Activated CD4-positive, alpha-beta memory T cell treated with anti-CD3 and anti-CD28 coated beads for 36 hours (primary cell): Measurements from ENCODE around the gene SMG5. TPM values are rescaled to one million over a fixed set of nuclear protein-coding genes. Genes with fewer than 3 reads are reported as not detected.

Experiments
- CTCF ChIA-PET: fragments of 350-600 bp; sonication (Branson Sonifier 250); formaldehyde crosslinking; loops from one replicate; lab custom pipeline; 2021; ENCODE audit warnings: antibody characterized with exemption, inconsistent platforms; lab: Charles Lee
- POLR2A ChIA-PET: fragments of 350-600 bp; sonication (Branson Sonifier 250); formaldehyde crosslinking; loops from one replicate; lab custom pipeline; 2021; ENCODE audit warnings: antibody characterized with exemption; lab: Charles Lee
- DNase-seq: peaks from one replicate; pipeline ENCODE4 v3.0.0-alpha.2; 2020
- H3K27ac Mint-ChIP-seq: one replicate; pipeline ENCODE4 v1.8.0; 2021; ENCODE audit warnings: mixed read lengths
- H3K27me3 Mint-ChIP-seq: one replicate; pipeline ENCODE4 v1.8.0; 2021; ENCODE audit warnings: mixed read lengths
- H3K36me3 Mint-ChIP-seq: one replicate; pipeline ENCODE4 v1.8.0; 2021; ENCODE audit warnings: mixed read lengths
- H3K4me1 Mint-ChIP-seq: one replicate; pipeline ENCODE4 v1.8.0; 2021; ENCODE audit warnings: low read depth, mixed read lengths
- H3K4me3 Mint-ChIP-seq: one replicate; pipeline ENCODE4 v1.8.0; 2021; ENCODE audit warnings: mild to moderate bottlenecking, mixed read lengths
- H3K9me3 Mint-ChIP-seq: one replicate; pipeline ENCODE4 v1.8.0; 2021; ENCODE audit warnings: mixed read lengths
- intact Hi-C: fragments of 100-400 bp; cut with micrococcal nuclease; formaldehyde crosslinking; loops from one replicate; pipeline ENCODE4 v1.15.1; 2023
- total RNA-seq, 2 experiments: library from RNA; stranded (reverse); gene quantifications; one replicate each; pipeline ENCODE4 v1.2.3, GENCODE V29; 2021

The SMG5 gene
- total RNA-seq, 2 experiments from 2014 or later = 65.1 to 68.0 TPM

DNA sequence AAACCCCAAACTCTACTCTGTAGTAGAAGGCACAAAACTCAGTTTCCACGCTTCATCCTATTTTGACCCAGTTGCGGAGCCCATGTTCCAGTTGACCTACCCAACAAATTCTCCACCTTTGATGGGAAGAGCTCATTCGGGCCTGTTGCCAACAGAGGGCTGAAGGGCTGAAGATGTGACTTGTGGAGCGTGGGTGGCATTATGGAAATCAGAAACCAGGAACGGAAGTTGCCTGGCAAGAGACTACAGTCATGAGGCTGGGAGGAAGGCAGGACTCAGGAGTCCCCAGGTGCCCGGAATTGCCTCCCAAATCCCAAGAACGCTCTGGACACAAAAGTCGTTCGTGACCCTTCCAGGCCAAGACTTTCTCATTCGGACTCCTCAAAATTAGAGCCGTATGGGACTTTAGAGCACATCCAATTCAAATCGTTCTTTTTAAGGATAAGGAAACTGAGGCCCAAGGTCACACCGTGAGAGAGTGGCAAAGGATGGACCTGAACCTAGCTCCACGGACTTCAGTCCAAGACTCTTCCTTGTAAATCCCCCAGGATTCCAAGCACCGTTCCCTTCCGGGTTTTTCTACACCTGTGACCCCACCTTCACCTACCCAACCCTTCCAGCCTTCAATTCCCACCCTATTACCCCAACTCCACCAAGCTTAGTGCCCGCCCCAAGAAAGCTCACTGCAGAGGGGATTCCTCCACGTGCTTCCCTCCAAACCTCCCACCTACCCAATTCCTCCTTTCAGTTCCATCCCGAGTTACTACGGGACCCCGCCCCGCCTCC, 739 bp downstream of the SMG5 start:
- H3K36me3 Mint-ChIP-seq = peaks cover 25% of the 10 kb centered on the region
- DNase-seq = peak; percentile 60
- no peaks in the 10 kb centered on the region for H3K9me3 Mint-ChIP-seq
- intact Hi-C loops = loop anchor here (2.0 to 5.0 kb wide), 7 partner anchors 55 to 460 kb away; partner anchors contain the start of genes CCT3, MRPL24, PMF1 and SLC25A44
- H3K4me1 Mint-ChIP-seq = peaks cover 38% of the 10 kb centered on the region
- peak overlapping the region; percentile 95 for H3K4me3 Mint-ChIP-seq
- peak overlapping the region; percentile 95 for H3K27ac Mint-ChIP-seq
- H3K27me3 Mint-ChIP-seq = no peaks in the 10 kb centered on the region
- CTCF ChIA-PET = interaction anchor here (0.7 to 2.7 kb wide), 13 partner anchors 12 to 216 kb away, joined by 3 to 11 read pairs (median 4); partner anchors contain the start of gene GLMP
- POLR2A ChIA-PET = interaction anchor here (1.1 to 3.3 kb wide), 14 partner anchors 13 to 348 kb away, joined by 3 to 15 read pairs (median 5); partner anchors contain the start of genes CCT3, GLMP, KHDC4 and PMF1

- Mint-ChIP-seq H3K36me3 (peaks cover 28% of the 10 kb centered on the region), H3K4me3 (peak overlapping the region; percentile 95), H3K4me1 (peaks cover 38% of the 10 kb centered on the region), H3K9me3 (no peaks in the 10 kb centered on the region), H3K27ac (peak overlapping the region; percentile 95), H3K27me3 (no peaks in the 10 kb centered on the region)
- intact Hi-C loops = loop anchor here (5.0 kb wide), 5 partner anchors 54 to 461 kb away; partner anchors contain the start of genes CCT3, MRPL24, SLC25A44 and TSACC
- ChIA-PET POLR2A (interaction anchor here (0.8 to 3.3 kb wide), 7 partner anchors 13 to 184 kb away, joined by 3 to 15 read pairs (median 6); partner anchors contain the start of genes CCT3, GLMP and TSACC), CTCF (interaction anchor here (0.7 to 2.7 kb wide), 9 partner anchors 10 to 215 kb away, joined by 3 to 11 read pairs (median 4); no protein-coding TSS in a partner anchor)
- peak; percentile 80 for DNase-seq
These were observed 1.3 kb downstream of the SMG5 start for GRCh38 chr1:156281281-156281680.

DNA sequence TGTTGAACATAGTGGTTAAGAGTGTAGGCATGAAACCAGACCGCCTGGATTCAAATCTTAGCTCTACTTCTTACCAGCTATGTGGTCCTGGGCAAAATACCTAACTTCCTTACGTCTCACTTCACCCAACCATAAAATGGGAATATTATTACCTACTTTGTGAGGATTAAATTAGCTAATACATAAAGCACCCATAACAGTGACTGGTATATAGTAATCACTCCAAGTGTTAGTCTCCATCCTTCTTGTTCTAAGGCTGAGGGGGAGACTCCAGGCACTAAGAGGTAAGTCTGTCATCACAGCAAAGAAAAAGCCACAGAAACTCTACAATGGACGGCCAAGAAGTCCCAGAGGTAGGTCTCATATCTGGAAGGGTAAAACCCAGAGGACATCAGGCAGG, 2.8 kb downstream of the SMG5 start:
- DNase-seq = no peak
- Mint-ChIP-seq H3K36me3 (peaks cover 39% of the 10 kb centered on the region), H3K9me3 (no peaks in the 10 kb centered on the region), H3K4me1 (peaks cover 37% of the 10 kb centered on the region), H3K27me3 (no peaks in the 10 kb centered on the region), H3K27ac (no peak overlapping the region), H3K4me3 (no peak overlapping the region)
- ChIA-PET CTCF (interaction anchor here (0.6 to 1.7 kb wide), 6 partner anchors 8 to 183 kb away, joined by 3 to 6 read pairs (median 4); no protein-coding TSS in a partner anchor), POLR2A (interaction anchor here (1.5 kb wide), 1 partner anchor 34 kb away, joined by 3 read pairs; no protein-coding TSS in a partner anchor)
- intact Hi-C loops = loop anchor here (5.0 kb wide), 5 partner anchors 53 to 462 kb away; partner anchors contain the start of genes CCT3, MRPL24, SLC25A44 and TSACC

- intact Hi-C loops = no loop called here
- H3K27me3 Mint-ChIP-seq = no peaks in the 10 kb centered on the region
- ChIA-PET CTCF (no interaction called here), POLR2A (no interaction called here)
- H3K4me1 Mint-ChIP-seq = peaks cover 20% of the 10 kb centered on the region
- no peak for DNase-seq
- H3K9me3 Mint-ChIP-seq = no peaks in the 10 kb centered on the region
- no peak overlapping the region for H3K4me3 Mint-ChIP-seq
- H3K27ac Mint-ChIP-seq = no peak overlapping the region
- peaks cover 53% of the 10 kb centered on the region for H3K36me3 Mint-ChIP-seq
These were observed 5.7 kb downstream of the SMG5 start for GRCh38 chr1:156276966-156277381.

DNA sequence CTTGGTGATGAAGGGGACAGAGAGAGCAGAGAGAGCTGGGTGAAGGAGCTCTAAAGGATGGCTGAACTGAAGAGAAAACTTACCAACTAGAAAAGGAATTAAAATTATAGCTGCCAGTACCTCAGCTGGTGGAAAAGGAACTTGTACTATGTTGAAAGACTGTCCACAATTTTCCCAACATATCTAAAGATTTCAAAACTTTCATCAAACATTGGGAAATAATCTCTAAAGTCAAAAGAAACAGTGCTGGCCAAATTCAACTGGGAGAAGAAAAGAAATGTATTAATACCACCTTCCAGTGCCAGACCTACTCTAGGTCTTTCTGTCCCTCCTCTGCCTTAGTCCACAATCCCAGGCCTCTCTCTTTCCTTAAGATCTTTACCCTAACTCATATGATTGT, 6.1 kb downstream of the SMG5 start:
- peaks cover 19% of the 10 kb centered on the region for H3K4me1 Mint-ChIP-seq
- peaks cover 54% of the 10 kb centered on the region for H3K36me3 Mint-ChIP-seq
- intact Hi-C loops = no loop called here
- no peak overlapping the region for H3K27ac Mint-ChIP-seq
- no peaks in the 10 kb centered on the region for H3K9me3 Mint-ChIP-seq
- H3K4me3 Mint-ChIP-seq = no peak overlapping the region
- CTCF ChIA-PET = no interaction called here
- H3K27me3 Mint-ChIP-seq = no peaks in the 10 kb centered on the region
- POLR2A ChIA-PET = no interaction called here
- no peak for DNase-seq

DNA sequence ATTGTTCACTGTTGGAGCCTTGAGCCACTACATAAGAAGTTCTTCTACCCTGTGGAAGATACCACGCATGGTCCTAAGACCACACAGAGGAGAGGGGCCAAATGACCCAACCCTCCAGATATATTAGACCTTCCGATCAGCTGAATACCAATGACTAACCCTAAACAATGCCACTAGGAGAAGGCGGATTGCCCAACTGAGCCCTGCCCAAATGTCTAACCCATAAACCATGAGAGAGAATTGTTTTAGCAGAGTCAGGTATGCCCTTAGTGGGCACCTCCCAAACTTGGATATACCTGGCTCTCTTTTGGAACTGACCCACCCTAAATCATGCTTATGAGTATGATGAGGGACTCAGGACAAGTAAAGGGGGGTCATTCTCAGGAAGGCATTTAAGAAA, 12.3 kb downstream of the SMG5 start:
- CTCF ChIA-PET = no interaction called here
- Mint-ChIP-seq H3K4me1 (no peaks in the 10 kb centered on the region), H3K4me3 (no peak overlapping the region), H3K36me3 (peaks cover 65% of the 10 kb centered on the region), H3K27ac (no peak overlapping the region), H3K9me3 (no peaks in the 10 kb centered on the region), H3K27me3 (no peaks in the 10 kb centered on the region)
- intact Hi-C loops = no loop called here
- POLR2A ChIA-PET = no interaction called here
- DNase-seq = no peak

DNA sequence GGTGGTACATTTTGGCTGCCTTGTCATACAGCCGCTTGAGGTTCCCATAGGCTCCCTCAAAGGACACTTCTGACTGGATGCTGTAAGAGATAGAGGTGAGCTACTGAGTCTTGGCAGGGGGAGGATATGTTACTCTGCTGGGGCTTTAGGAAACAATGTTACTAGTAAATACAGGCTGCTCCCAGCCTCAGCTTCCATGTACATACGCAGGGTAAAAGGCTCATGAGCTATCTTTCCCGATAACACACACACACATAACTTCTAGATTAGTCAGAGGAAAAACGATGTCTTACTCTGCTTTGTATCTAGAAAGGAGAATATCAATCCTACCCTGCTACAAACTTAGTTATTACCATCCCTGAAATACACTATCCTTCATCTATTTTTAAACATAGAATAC, 14.3 kb downstream of the SMG5 start:
- DNase-seq = no peak
- Mint-ChIP-seq H3K4me1 (no peaks in the 10 kb centered on the region), H3K36me3 (peaks cover 64% of the 10 kb centered on the region), H3K27me3 (no peaks in the 10 kb centered on the region), H3K9me3 (no peaks in the 10 kb centered on the region), H3K4me3 (no peak overlapping the region), H3K27ac (no peak overlapping the region)
- POLR2A ChIA-PET = interaction anchor here (0.6 kb wide), 1 partner anchor 18 kb away, joined by 3 read pairs; no protein-coding TSS in a partner anchor
- intact Hi-C loops = no loop called here
- CTCF ChIA-PET = no interaction called here

DNA sequence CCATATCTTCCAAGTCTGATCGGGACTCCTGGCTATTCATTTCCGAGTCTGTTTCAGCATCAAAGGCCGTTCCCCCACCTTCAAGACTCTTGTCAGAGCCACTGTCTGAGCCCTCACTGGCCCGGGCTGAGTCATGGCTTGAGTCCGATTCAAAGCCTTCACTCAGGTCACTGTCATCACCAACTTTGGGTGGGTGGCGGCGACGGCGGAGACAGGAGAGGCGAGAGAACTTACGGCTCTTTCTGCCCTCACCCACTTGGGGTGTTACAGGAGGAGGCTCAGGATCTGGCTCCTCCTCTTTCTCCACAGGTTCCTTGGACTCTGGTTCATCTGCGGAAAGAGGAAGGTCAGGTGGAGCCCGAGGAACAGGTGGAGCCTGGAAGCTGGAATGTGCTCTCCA, 16.6 kb downstream of the SMG5 start:
- H3K9me3 Mint-ChIP-seq = no peaks in the 10 kb centered on the region
- ChIA-PET POLR2A (no interaction called here), CTCF (no interaction called here)
- peaks cover 63% of the 10 kb centered on the region for H3K36me3 Mint-ChIP-seq
- no peak overlapping the region for H3K27ac Mint-ChIP-seq
- intact Hi-C loops = no loop called here
- no peaks in the 10 kb centered on the region for H3K27me3 Mint-ChIP-seq
- DNase-seq = no peak
- H3K4me3 Mint-ChIP-seq = no peak overlapping the region
- H3K4me1 Mint-ChIP-seq = peaks cover 4% of the 10 kb centered on the region

GRCh38 chr1:156263288-156263655, 19.4 kb downstream of the SMG5 start:
- POLR2A ChIA-PET = no interaction called here
- no peak overlapping the region for H3K4me3 Mint-ChIP-seq

GRCh38 chr1:156262461-156263287, 20.0 kb downstream of the SMG5 start:
- Mint-ChIP-seq H3K27me3 (no peaks in the 10 kb centered on the region), H3K4me3 (no peak overlapping the region), H3K9me3 (no peaks in the 10 kb centered on the region), H3K36me3 (peaks cover 72% of the 10 kb centered on the region), H3K27ac (peak overlapping the region; percentile 8), H3K4me1 (peaks cover 4% of the 10 kb centered on the region)
- no peak for DNase-seq
- CTCF ChIA-PET = interaction anchor here (0.9 kb wide), 1 partner anchor 57 kb away, joined by 4 read pairs; no protein-coding TSS in a partner anchor
- POLR2A ChIA-PET = no interaction called here
- intact Hi-C loops = no loop called here

More at GRCh38 chr1:156263288-156263655, 19.4 kb downstream of the SMG5 start:
- Mint-ChIP-seq H3K27me3 (no peaks in the 10 kb centered on the region), H3K9me3 (no peaks in the 10 kb centered on the region), H3K27ac (no peak overlapping the region), H3K4me1 (peaks cover 4% of the 10 kb centered on the region), H3K36me3 (peaks cover 71% of the 10 kb centered on the region)
- intact Hi-C loops = no loop called here
- CTCF ChIA-PET = interaction anchor here (0.9 kb wide), 2 partner anchors 38 to 56 kb away, joined by 3 to 4 read pairs; no protein-coding TSS in a partner anchor
- DNase-seq = no peak

DNA sequence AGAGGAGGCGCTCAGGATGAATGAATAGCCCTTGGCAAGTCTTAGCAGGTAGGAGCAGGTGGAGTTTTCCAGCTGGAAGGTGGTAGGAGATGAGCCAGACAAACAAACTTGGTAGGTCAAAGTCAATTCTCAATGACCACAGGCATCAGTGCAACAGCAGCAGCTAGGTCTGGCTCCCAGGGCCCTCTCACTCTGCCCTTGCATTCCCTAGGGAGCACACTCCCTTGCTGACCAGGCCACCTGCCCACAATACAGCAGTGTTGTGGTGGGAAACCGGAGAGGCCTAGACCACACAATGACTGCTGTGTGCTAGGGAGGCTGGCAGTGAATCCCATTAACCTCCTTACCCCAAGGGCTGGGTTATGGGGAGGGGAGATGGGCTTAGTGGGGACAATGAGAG, 21.7 kb downstream of the SMG5 start:
- Mint-ChIP-seq H3K27ac (no peak overlapping the region), H3K36me3 (peaks cover 65% of the 10 kb centered on the region), H3K4me3 (no peak overlapping the region), H3K4me1 (peaks cover 4% of the 10 kb centered on the region), H3K27me3 (no peaks in the 10 kb centered on the region), H3K9me3 (no peaks in the 10 kb centered on the region)
- ChIA-PET CTCF (interaction anchor here (1.3 to 1.6 kb wide), 2 partner anchors 120 to 170 kb away, joined by 4 to 5 read pairs; no protein-coding TSS in a partner anchor), POLR2A (no interaction called here)
- no peak for DNase-seq
- intact Hi-C loops = no loop called here
